Pancreas (tissue), 10 donors: ENCODE results near the gene DCC. TPM values are rescaled to one million over a fixed set of nuclear protein-coding genes. Genes with fewer than 3 reads are reported as not detected.
A peak's percentile ranks its signal among the peaks of the same experiment; 100 is the strongest.

ENCODE experiments used
- ATAC-seq, 4 donors: fragments of 200-7000 bp; cut with Tn5 transposase; one replicate each; pipeline versions ENCODE4 v1.8.0 to v1.9.1; 2020; ENCODE audit warnings: mild to moderate bottlenecking in 4 of 4, moderate library complexity in 4 of 4
- DNase-seq, 6 donors: peaks; one replicate each; pipeline ENCODE4 v3.0.0-alpha.2; 2020
- FAIRE-seq: peaks from 2 replicates; lab custom pipeline; 2012; peaks lifted over from hg19 to GRCh38; lab: Jason Lieb, UNC
- H3K27ac ChIP-seq, 4 donors: fragments of 200-600 bp; sonication (generic); 1 replicate in 3 of 4; 2 replicates in 1 of 4; pipeline versions ENCODE4 v1.5.0 to v1.8.0; 2020
- H3K27me3 ChIP-seq, 4 donors: fragments of 200-600 bp; one replicate each; pipeline ENCODE4 v1.8.0; 2021
- H3K36me3 ChIP-seq, 3 donors: fragments of 200-600 bp; sonication (generic) in 1 of 3; one replicate each; pipeline versions ENCODE4 v1.5.0 to v1.8.0; 2020 to 2021
- H3K4me1 ChIP-seq, 3 donors: fragments of 200-600 bp; one replicate each; pipeline ENCODE4 v1.8.0; 2021
- H3K4me3 ChIP-seq, 4 donors: fragments of 200-600 bp; sonication (generic) in 2 of 4; one replicate each; pipeline versions ENCODE4 v1.5.0 to v1.8.0; 2020 to 2021
- H3K9me3 ChIP-seq, 4 donors: fragments of 200-600 bp; one replicate each; pipeline ENCODE4 v1.8.0; 2021
- WGBS, 2 donors: extraction: QIAGEN DNeasy Blood & Tissue Kit; methylation state at CpG; one replicate each; pipeline ENCODE4 v1.1.7; 2013; 5-methylcytosine and 5-hydroxymethylcytosine counted together
- intact Hi-C, 3 donors: fragments of 100-400 bp; cut with DNase I; formaldehyde crosslinking; loops; one replicate each; pipeline versions ENCODE4 v1.11.1 to v1.14.2; 2022
- polyA plus RNA-seq, 2 donors: library from polyadenylated mRNA; stranded (reverse); fragments of 200-250 nt; gene quantifications; one replicate each; pipeline ENCODE4 v1.2.3, GENCODE V29; 2013
- total RNA-seq, 6 donors: library from RNA; stranded (reverse); fragmentation: NEBNext Ultra II Directional in 4 of 6; extraction: Animal tissue kit (Norgen Biotek cat#: 25700) in 4 of 6; gene quantifications; one replicate each; pipeline versions ENCODE4 v1.2.1 to v1.2.4, GENCODE V29; 2021 to 2023
- TF ChIP-seq, protein P1 (sequence below), 4 donors: fragments of 200-600 bp; sonication (generic) in 3 of 4; IDR thresholded peaks; one replicate each; pipeline versions ENCODE4 v1.5.0 to v1.8.0; 2021; ENCODE audit warnings: antibody characterized with exemption in 4 of 4
- donor health status: healthy with polysubstance abuse.
- donor health status: DM: no; HTN: no; CAD: no; lungs with moderate emphysema.
- donor health status: DM: no; HTN: no; CAD: no.
- donor health status: control.
- donor health status: control.
- donor health status: Bipolar disorder and iron deficiency.
- donor health status: DM: yes; HTN: yes; CAD: no.
- donor health status: DM: no; HTN: no; CAD: no.
- donor health status: DM: no; HTN: no; CAD: no.
- donor health status: DM: yes; HTN: yes; CAD: no.

The DCC gene
- total and polyA plus RNA-seq, 8 donors, result 0.18 to 0.44 (median 0.28) TPM; not detected in 1

DNA sequence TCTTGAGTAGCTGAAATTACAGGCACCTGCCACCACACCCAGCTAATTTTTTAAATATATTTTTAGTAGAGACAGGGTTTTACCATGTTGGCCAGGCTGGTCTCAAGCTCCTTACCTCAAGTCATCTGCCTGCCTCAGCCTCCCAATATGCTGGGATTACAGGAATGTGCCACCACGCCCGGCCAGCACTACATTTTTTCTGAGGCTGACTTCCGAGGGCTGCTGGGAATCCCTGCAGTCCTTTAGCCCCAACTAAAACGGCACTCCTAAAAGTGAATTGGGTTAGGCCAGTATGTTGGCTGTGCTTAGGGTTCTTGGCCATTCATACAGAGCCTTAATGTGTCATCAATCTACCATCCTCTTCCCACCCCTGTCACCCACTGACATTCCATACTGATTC, 375.4 kb downstream of the DCC start:
- Histone ChIP-seq H3K4me1 (no peaks in the 10 kb centered on the region), H3K27ac (no peak overlapping the region), H3K36me3 (no peaks in the 10 kb centered on the region), H3K9me3 (no peaks in the 10 kb centered on the region), H3K27me3 (no peaks in the 10 kb centered on the region), H3K4me3 (no peak overlapping the region)
- DNase-seq (no peak), ATAC-seq (no peak), FAIRE-seq (no peak)
- TF ChIP-seq, protein P1, sequence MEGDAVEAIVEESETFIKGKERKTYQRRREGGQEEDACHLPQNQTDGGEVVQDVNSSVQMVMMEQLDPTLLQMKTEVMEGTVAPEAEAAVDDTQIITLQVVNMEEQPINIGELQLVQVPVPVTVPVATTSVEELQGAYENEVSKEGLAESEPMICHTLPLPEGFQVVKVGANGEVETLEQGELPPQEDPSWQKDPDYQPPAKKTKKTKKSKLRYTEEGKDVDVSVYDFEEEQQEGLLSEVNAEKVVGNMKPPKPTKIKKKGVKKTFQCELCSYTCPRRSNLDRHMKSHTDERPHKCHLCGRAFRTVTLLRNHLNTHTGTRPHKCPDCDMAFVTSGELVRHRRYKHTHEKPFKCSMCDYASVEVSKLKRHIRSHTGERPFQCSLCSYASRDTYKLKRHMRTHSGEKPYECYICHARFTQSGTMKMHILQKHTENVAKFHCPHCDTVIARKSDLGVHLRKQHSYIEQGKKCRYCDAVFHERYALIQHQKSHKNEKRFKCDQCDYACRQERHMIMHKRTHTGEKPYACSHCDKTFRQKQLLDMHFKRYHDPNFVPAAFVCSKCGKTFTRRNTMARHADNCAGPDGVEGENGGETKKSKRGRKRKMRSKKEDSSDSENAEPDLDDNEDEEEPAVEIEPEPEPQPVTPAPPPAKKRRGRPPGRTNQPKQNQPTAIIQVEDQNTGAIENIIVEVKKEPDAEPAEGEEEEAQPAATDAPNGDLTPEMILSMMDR (IDR thresholded peaks at IDR 0.05), result no peak
- WGBS, 2 donors, result 81 to 85% methylated on average over 4 of the region's 4 CpGs
- intact Hi-C loops, result no loop called here

DNA sequence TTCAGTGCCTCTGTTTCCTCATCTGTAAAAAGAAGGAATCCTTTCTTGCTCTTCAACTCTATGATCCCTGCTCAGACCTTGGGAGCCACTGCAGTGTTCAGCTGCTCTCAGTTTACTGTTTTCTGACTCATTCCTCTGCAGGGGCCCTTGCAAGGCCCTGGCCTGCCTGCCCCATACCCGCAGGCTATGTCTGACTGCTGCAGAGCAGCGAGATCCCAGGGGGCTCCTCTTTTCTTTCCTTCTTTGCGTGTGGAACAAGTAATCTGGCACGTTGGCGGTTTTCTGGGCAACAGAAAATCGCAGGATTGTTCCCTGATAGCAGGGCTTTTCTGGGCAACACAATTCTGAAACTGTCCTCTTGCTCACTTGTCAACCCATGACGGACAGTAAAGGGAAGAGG, 376.0 kb downstream of the DCC start:
- FAIRE-seq, result no peak
- no peak overlapping the region for H3K4me3 ChIP-seq
- DNase-seq, result no peak
- intact Hi-C loops, result no loop called here
- H3K27ac ChIP-seq, result no peak overlapping the region
- TF ChIP-seq, protein P1 (IDR thresholded peaks at IDR 0.05), result no peak
- H3K4me1 ChIP-seq, result no peaks in the 10 kb centered on the region
- no peaks in the 10 kb centered on the region for H3K27me3 ChIP-seq
- no peaks in the 10 kb centered on the region for H3K36me3 ChIP-seq
- 74 to 85% methylated on average over 7 of the region's 7 CpGs for whole genome bisulfite sequencing, 2 donors
- ATAC-seq, result no peak
- no peaks in the 10 kb centered on the region for H3K9me3 ChIP-seq

- intact Hi-C loops, result no loop called here
- Histone ChIP-seq H3K27me3 (no peaks in the 10 kb centered on the region), H3K36me3 (no peaks in the 10 kb centered on the region), H3K27ac (no peak overlapping the region), H3K9me3 (no peaks in the 10 kb centered on the region), H3K4me3 (no peak overlapping the region), H3K4me1 (no peaks in the 10 kb centered on the region)
- peak in 3 of 4 donors; percentile 50 to 67 (median 57) for ATAC-seq
- TF ChIP-seq, protein P1 (IDR thresholded peaks at IDR 0.05), result peak in 1 of 4 donors; percentile 3
- peak in 3 of 6 donors; percentile 3 to 20 (median 17) for DNase-seq
- WGBS, 2 donors, result 45 to 54% methylated on average over 3 of the region's 3 CpGs
- FAIRE-seq, result peak; percentile 51
Measured at GRCh38 chr18:52716973-52717372, 377.0 kb downstream of the DCC start.

GRCh38 chr18:52722904-52723303, 382.9 kb downstream of the DCC start:
- H3K4me3 ChIP-seq, result no peak overlapping the region
- no peaks in the 10 kb centered on the region for H3K36me3 ChIP-seq
- TF ChIP-seq, protein P1 (IDR thresholded peaks at IDR 0.05), result no peak
- DNase-seq (no peak), ATAC-seq (no peak), FAIRE-seq (no peak)
- 90 to 96% methylated on average over 3 of the region's 3 CpGs for WGBS, 2 donors
- H3K27ac ChIP-seq, result no peak overlapping the region
- H3K4me1 ChIP-seq, result no peaks in the 10 kb centered on the region
- H3K9me3 ChIP-seq, result no peaks in the 10 kb centered on the region
- intact Hi-C loops, result no loop called here
- H3K27me3 ChIP-seq, result no peaks in the 10 kb centered on the region

- WGBS, 2 donors, result 72 to 81% methylated on average over 3 of the region's 3 CpGs
- ATAC-seq (no peak), FAIRE-seq (no peak), DNase-seq (no peak)
- H3K4me1 ChIP-seq, result no peaks in the 10 kb centered on the region
- H3K36me3 ChIP-seq, result no peaks in the 10 kb centered on the region
- H3K9me3 ChIP-seq, result no peaks in the 10 kb centered on the region
- H3K4me3 ChIP-seq, result no peak overlapping the region
- intact Hi-C loops, result no loop called here
- H3K27me3 ChIP-seq, result no peaks in the 10 kb centered on the region
- no peak overlapping the region for H3K27ac ChIP-seq
- TF ChIP-seq, protein P1 (IDR thresholded peaks at IDR 0.05), result no peak
Measured at GRCh38 chr18:52723550-52723970, 383.6 kb downstream of the DCC start.
